HG02798 (cell line): Measurements from ENCODE around the gene XPO6.

ENCODE experiments used
- ATAC-seq: cut with Tn5 transposase; IDR thresholded peaks from one replicate; pipeline ENCODE4 v1.9.1; 2021; ENCODE audit warnings: mild to moderate bottlenecking; ENCODE audit not compliant: unreplicated experiment, poor library complexity

The XPO6 gene

DNA sequence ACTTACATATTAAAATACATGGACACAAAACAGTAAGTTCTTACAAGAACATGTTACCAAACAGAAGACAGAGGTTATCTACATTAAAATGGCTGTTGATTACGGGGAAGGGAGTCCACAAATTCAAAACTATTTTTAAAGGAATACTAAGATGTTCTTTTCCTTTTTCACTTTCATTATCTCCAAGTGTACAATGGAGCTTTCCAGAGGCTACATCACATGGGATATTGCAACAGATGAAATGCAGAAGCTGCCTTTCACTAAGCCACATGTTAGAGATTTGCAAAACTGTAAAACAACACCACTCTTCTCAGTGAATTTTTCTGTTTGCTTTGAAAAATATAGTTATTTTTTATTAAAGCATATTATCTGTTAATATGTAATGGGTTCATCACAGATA, 53.6 kb downstream of the XPO6 start:
- no peak for ATAC-seq

DNA sequence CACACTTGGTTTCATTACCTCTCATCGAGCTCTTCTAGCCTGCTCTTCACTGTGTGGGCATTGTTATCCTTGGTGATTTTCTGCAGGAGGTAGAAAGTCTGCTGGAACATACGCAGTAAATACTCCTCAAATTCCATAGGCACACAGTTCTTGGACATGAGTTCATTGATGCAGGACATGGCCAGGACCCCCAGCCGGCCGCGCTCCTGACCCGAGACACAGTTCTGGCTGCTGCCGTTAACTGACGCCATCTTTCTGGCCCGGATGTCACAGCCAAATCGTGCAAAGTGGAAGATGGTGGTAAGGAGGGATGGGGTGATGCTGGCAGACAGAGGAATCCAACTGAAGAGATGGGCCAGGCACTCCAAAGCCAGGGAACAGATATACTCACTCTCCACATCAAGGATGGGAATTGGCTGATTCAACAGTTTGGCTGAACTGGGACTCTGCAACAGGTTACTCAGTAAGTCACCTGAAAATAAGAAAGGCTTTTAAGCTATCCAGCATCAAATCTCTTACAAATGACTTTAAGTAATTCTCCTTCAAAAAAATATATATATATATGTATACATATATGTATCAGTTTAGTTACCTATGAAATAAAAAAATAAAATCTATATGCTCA, 55.6 kb downstream of the XPO6 start:
- no peak for ATAC-seq

DNA sequence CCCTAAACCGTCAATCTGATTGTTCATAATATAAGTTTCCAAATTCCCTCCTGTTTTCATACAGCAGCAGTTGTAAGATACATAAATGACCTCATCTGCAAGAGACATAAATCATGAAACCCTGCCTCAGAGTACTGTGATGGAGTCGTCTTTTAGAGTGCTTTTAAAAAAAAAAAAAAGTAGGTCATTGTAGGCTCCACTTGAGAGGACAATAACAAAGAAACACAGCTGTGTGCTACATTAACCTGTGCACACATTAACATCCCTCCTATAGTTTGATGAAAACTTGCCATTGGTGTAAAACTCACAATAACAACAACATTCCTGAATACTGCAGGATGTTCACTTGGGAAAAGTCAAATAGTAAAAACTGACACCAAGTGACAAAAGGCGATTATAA, 56.5 kb downstream of the XPO6 start:
- no peak for ATAC-seq

GRCh38 chr16:28151180-28151579, 60.6 kb downstream of the XPO6 start:
- no peak for ATAC-seq

- no peak for ATAC-seq
Observed at GRCh38 chr16:28149011-28149888, 62.5 kb downstream of the XPO6 start.

- no peak for ATAC-seq
Observed at GRCh38 chr16:28146536-28146935, 65.2 kb downstream of the XPO6 start.

GRCh38 chr16:28145796-28146195, 66.0 kb downstream of the XPO6 start:
- ATAC-seq, result no peak

GRCh38 chr16:28140788-28141618, 70.8 kb downstream of the XPO6 start:
- peak; percentile 70 for ATAC-seq

DNA sequence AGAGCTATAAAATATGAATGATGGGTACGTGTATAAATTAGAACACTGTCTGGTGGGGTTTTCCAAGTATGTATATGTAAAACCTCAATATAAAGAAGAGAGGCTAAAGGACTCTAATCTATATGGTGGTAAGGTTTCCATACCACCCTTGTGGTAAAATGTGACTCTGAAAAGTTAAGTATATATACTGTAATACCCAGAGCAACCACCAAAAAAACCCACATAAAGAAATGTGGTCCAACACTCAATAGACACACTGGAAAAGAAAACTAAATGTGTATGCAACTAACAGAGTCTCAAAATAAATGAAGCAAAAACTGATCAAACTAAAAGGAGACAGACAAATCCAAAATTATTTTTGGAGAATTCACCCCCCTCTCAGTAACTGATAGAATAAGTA, 72.2 kb downstream of the XPO6 start:
- ATAC-seq, result no peak

DNA sequence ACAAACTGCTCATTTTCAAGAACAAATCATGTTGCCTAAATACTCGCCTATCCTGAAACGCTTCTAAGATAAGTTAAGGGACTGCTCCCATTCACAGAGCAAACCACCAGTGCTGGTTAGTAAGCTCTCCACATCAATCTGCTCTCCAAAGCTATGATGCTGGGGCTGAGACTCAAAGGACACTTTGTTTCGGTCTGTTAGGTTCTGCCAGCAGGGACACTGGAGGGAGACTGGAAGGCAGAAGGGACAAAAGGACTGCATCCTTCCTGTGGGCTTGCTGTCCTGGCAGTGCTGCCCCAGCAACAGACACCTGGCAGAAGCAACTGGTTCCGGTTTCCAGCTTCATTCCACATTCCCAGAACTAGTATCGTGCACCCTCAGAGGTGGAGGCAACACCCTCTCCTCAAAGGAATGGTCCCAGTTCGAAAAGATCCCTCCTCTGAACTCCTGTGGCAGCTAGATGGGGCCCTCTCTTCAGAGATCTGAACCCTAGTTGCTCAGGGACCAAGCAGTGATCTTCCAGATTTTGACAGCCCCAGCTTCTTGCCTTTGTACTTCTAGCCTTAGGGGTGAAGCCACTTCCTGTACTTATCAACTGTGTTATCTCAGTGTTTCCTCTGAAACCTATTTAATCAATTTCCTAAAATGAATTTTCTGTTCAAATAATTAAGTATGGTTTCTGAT, 74.9 kb downstream of the XPO6 start:
- no peak for ATAC-seq

GRCh38 chr16:28133666-28134065, 78.1 kb downstream of the XPO6 start:
- ATAC-seq, result no peak

DNA sequence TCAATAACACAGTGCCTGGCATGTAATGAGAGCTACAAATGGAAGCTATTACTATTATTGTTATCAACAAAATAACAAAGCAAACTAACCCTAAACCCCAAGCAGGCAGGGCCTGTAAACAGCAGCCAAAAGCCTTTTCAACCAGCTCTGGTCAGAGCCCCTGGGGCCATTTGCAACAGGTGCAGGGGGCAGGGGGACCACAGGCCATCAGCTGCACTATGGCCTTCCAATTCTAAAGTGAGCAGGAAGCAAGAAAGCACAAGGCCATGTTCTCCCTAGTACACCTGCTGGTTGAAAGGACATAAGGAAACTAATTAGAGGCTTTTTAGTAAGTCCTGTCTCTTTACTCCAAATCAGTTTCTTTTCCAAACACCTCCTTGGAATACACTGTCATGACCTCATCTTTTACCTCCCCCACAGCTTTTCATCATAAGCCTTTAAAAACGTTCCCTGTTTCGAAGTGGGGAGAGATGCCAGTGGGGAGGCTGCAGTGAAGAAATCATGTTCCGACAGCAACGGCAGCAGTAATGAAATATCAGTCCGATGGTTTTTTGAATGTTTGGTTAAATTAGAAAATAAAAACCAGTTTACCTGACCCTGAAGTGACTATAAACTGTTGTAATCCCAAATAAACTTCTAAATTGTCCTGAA, 79.9 kb downstream of the XPO6 start:
- ATAC-seq, result no peak

GRCh38 chr16:28131181-28131580, 80.6 kb downstream of the XPO6 start:
- ATAC-seq, result no peak

GRCh38 chr16:28130099-28131088, 81.4 kb downstream of the XPO6 start:
- no peak for ATAC-seq

DNA sequence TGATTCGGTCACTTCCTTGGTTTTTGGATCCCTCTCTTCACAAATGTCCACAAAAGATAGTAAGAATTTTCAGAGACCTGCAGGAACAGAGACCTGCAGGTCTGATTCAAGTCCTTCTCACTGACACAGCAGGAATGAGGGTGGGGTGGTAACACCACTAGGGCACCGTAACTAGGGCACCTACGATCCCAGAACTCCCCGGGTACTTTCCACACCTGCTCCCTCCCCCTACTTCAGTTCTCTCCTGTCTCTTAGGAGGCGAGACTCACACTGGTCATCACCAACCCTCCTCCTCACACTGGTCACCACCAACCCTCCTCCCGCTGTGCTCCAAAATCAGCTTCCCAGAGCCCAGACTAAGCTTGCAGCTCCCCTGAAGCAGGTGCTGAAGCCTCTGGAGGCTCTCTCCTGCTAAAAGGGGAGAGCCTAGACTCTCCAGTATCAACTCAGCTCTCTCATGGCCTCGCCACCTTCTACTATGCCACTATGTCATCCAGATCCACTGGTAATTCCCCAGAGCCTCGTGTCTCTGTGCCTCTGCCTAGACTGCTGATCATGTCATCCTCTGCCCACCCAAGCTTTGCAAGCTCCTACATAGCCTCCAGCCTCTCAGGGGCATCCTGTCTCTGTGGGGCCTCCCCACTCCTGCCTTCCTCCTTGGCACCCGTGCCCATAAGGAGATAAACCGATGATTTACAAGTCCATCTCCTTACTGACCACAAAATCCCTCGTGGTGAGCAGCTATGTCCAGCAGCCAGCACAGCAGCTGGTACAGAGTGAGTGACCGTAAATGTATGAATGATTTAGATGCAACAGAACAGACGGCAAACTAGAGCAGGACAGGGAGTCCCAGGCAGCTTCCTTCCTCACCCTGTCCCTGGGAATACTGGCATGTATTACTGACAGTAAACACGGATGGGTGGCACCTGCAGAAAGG, 84.8 kb downstream of the XPO6 start:
- no peak for ATAC-seq

DNA sequence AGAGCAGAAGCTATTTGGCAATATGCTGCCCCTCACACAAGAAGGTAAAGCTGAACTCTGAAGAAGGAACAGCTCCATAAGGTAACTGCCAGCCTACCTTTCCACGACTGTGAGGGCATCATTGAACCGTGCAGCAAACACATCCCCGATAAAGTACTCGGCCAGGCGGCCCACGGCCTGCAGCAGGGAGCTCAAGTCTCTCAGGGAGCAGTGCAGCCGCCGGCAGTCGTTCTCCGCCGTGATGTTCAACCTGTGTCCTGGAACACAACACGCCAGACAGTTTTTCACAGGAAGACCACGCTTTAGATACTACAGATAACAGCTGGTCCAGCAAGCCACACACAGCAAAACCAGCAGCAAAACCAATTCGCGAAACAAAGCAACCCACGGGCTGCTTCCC, 86.2 kb downstream of the XPO6 start:
- no peak for ATAC-seq

GRCh38 chr16:28121527-28121926, 90.2 kb downstream of the XPO6 start:
- no peak for ATAC-seq

GRCh38 chr16:28120754-28121153, 91.0 kb downstream of the XPO6 start:
- no peak for ATAC-seq
